Mammary epithelial cell (primary cell): ENCODE results near the gene HMX3.

Experiments
- EZH2 ChIP-seq: IDR thresholded peaks from 2 replicates; pipeline ENCODE4 v1.6.1; 2012; ENCODE audit warnings: low read length, inconsistent platforms, borderline replicate concordance
- TF ChIP-seq, protein P1 (sequence below), 2 donors: IDR thresholded peaks in 1 of 2; conservative IDR thresholded peaks in 1 of 2; 2 replicates each; pipeline ENCODE4 v1.5.1; 2011 to 2012; ENCODE audit warnings: inconsistent platforms in 2 of 2, low read length in 2 of 2, mild to moderate bottlenecking in 2 of 2, control low read depth in 1 of 2, low read depth in 1 of 2; ENCODE audit not compliant: insufficient read depth in 1 of 2; ENCODE audit errors: extremely low read depth in 1 of 2

GRCh38 chr10:123136221-123136805 lies 543 bp downstream of the HMX3 start:
- TF ChIP-seq, protein P1, sequence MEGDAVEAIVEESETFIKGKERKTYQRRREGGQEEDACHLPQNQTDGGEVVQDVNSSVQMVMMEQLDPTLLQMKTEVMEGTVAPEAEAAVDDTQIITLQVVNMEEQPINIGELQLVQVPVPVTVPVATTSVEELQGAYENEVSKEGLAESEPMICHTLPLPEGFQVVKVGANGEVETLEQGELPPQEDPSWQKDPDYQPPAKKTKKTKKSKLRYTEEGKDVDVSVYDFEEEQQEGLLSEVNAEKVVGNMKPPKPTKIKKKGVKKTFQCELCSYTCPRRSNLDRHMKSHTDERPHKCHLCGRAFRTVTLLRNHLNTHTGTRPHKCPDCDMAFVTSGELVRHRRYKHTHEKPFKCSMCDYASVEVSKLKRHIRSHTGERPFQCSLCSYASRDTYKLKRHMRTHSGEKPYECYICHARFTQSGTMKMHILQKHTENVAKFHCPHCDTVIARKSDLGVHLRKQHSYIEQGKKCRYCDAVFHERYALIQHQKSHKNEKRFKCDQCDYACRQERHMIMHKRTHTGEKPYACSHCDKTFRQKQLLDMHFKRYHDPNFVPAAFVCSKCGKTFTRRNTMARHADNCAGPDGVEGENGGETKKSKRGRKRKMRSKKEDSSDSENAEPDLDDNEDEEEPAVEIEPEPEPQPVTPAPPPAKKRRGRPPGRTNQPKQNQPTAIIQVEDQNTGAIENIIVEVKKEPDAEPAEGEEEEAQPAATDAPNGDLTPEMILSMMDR (conservative IDR thresholded peaks at IDR 0.05 in 1 of 2, IDR thresholded peaks at IDR 0.05 in 1 of 2; ENCODE audit: extremely low read depth in 1 of 2, insufficient read depth in 1 of 2, low read depth in 1 of 2, low read length in 2 of 2), result no peak
- TF ChIP-seq EZH2, result peak; percentile 88
